ENCODE measurements around the gene CAPZB.

DNA sequence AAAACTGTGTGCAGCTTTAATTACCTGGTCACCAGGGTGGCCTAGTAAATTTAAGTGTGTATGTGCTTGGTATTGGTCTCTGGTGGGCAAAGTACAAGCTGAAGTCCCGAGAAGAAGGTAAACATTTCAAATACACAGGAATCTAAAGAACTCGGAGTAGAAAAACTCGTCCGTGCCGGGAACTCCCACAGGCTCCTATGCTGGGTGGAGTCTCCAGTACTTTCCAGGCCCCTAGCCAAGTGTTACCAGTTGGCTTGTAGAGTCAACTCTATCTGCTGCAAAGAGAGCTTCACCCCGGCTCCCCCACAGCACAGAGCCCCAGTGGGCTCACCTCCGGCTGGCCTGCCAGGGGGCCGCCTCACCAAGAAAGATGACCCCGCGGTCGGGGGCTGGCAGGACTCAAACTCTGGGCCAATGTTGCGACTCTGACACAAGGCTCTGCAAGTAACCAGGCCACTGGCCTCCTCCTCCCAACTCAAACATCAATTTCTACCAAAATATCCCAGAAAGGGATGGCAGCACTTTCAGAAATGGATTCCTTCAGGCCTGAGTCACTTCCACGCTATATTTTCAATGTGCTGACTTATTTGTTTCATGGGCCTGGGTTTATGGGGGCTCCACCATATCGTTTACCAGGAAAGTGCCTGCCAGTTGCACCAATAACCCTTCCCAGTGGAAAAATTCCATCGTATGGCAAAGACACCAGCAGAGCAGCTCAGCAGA is 99.3 kb downstream of the CAPZB start:
- TF ChIP-seq POLR2AphosphoS5 (IDR thresholded peaks at IDR 0.05; ENCODE audit: low read depth, low read length), result no peak
- TF ChIP-seq TAF1 (IDR thresholded peaks at IDR 0.05; ENCODE audit: borderline replicate concordance, insufficient read depth, low read length), result no peak
